GM23338 (cell line): Measurements from ENCODE around the gene IZUMO1. TPM values are rescaled to one million over a fixed set of nuclear protein-coding genes. Genes with fewer than 3 reads are reported as not detected.

ENCODE experiments used
- ATAC-seq: fragments of 200-7000 bp; cut with Tn5 transposase; 3 replicates; pipeline ENCODE4 v1.9.1; 2020
- DNase-seq: peaks from one replicate; pipeline ENCODE4 v3.0.0-alpha.2; 2015; ENCODE audit warnings: low spot score
- H2AFZ ChIP-seq: fragments of 200-600 bp; sonication (generic); 2 replicates; pipeline ENCODE4 v1.8.0; 2016; ENCODE audit warnings: antibody characterized with exemption, mild to moderate bottlenecking, moderate library complexity
- H3F3A ChIP-seq: fragments of 200-600 bp; sonication (generic); replicated peaks from 2 replicates; pipeline ENCODE4 v1.8.0; 2017; ENCODE audit warnings: antibody characterized with exemption, mixed run types, low read depth
- H3K27ac ChIP-seq: fragments of 200-600 bp; sonication (generic); 2 replicates; pipeline ENCODE4 v1.6.1; 2016; ENCODE audit warnings: low read depth
- H3K27me3 ChIP-seq: fragments of 200-600 bp; sonication (generic); 2 replicates; pipeline ENCODE4 v1.8.0; 2016; ENCODE audit warnings: mild to moderate bottlenecking, mixed run types, moderate library complexity; ENCODE audit not compliant: insufficient read depth
- H3K36me3 ChIP-seq: fragments of 200-600 bp; sonication (generic); 2 replicates; pipeline ENCODE4 v1.8.0; 2016; ENCODE audit warnings: mild to moderate bottlenecking; ENCODE audit not compliant: insufficient read depth
- H3K4me1 ChIP-seq: fragments of 200-600 bp; sonication (generic); 2 replicates; pipeline ENCODE4 v1.8.0; 2016; ENCODE audit warnings: mild to moderate bottlenecking, moderate library complexity; ENCODE audit not compliant: insufficient read depth
- H3K4me2 ChIP-seq: fragments of 200-600 bp; sonication (generic); 2 replicates; pipeline ENCODE4 v1.7.1; 2017; ENCODE audit warnings: mixed run types
- H3K4me3 ChIP-seq: fragments of 200-600 bp; sonication (generic); 2 replicates; pipeline ENCODE4 v1.6.1; 2016; ENCODE audit warnings: mixed run types
- H3K79me2 ChIP-seq: fragments of 200-600 bp; sonication (generic); replicated peaks from 2 replicates; pipeline ENCODE4 v1.8.0; 2017; ENCODE audit warnings: mild to moderate bottlenecking; ENCODE audit not compliant: insufficient read depth
- H3K9me2 ChIP-seq: fragments of 200-600 bp; sonication (generic); 2 replicates; pipeline ENCODE4 v1.8.0; 2017; ENCODE audit not compliant: insufficient read depth
- H4K20me1 ChIP-seq: fragments of 200-600 bp; sonication (generic); replicated peaks from 2 replicates; pipeline ENCODE4 v1.8.0; 2017; ENCODE audit warnings: mild to moderate bottlenecking; ENCODE audit not compliant: insufficient read depth
- H3K27ac Mint-ChIP-seq: 2 replicates; pipeline ENCODE4 v1.8.0; 2020; ENCODE audit warnings: inconsistent platforms, mild to moderate bottlenecking, moderate library complexity, mixed read lengths
- H3K27me3 Mint-ChIP-seq: 3 replicates; pipeline ENCODE4 v1.8.0; 2022; ENCODE audit warnings: low read depth, mild to moderate bottlenecking, moderate library complexity, mixed read lengths, inconsistent platforms; ENCODE audit not compliant: insufficient read depth, poor library complexity
- H3K36me3 Mint-ChIP-seq: 3 replicates; pipeline ENCODE4 v1.8.0; 2021; ENCODE audit warnings: low read depth, mild to moderate bottlenecking, inconsistent platforms, moderate library complexity, mixed read lengths
- H3K4me1 Mint-ChIP-seq: 3 replicates; pipeline ENCODE4 v1.8.0; 2020; ENCODE audit warnings: mild to moderate bottlenecking, inconsistent platforms, mixed read lengths
- H3K4me3 Mint-ChIP-seq: 3 replicates; pipeline ENCODE4 v1.8.0; 2021; ENCODE audit warnings: moderate library complexity, mild to moderate bottlenecking, inconsistent platforms, mixed read lengths
- H3K9me3 Mint-ChIP-seq: 3 replicates; pipeline ENCODE4 v1.8.0; 2020; ENCODE audit warnings: moderate library complexity, mild to moderate bottlenecking, inconsistent platforms, mixed read lengths
- EZH2 ChIP-seq: fragments of 200-600 bp; sonication (generic); IDR thresholded peaks from one replicate; pipeline ENCODE4 v1.8.0; 2017; ENCODE audit warnings: antibody characterized with exemption, mild to moderate bottlenecking, low read depth; ENCODE audit not compliant: unreplicated experiment
- NANOG ChIP-seq: IDR thresholded peaks from 2 replicates; pipeline ENCODE4 v1.6.1; 2016; ENCODE audit warnings: antibody characterized with exemption, borderline replicate concordance
- POLR2AphosphoS5 ChIP-seq: IDR thresholded peaks from 2 replicates; pipeline ENCODE4 v1.6.1; 2016; ENCODE audit warnings: antibody characterized with exemption, low read depth
- STAT1 ChIP-seq: IDR thresholded peaks from one replicate; pipeline ENCODE4 v1.6.1; 2016; ENCODE audit warnings: antibody characterized with exemption; ENCODE audit not compliant: unreplicated experiment
- ZNF114 ChIP-seq: fragments of 250-450 bp; sonication (Bioruptor Pico); IDR thresholded peaks from 2 replicates; pipeline ENCODE4 v1.5.0; 2020; ENCODE audit warnings: mild to moderate bottlenecking, moderate library complexity
- polyA plus RNA-seq: library from polyadenylated mRNA; unstranded; fragments of >200 nt; fragmentation: Nextera tagmentation; extraction: Ambion mirVana; gene quantifications from 2 replicates; pipeline ENCODE4 v1.2.1, GENCODE V29; 2016
- total RNA-seq: library from RNA; depleted of rRNA; stranded (reverse); fragments of >200 nt; shearing (Covaris generic); gene quantifications from 2 replicates; pipeline ENCODE4 v1.2.3, GENCODE V29; 2014
- TF ChIP-seq, protein P1 (sequence below): IDR thresholded peaks from one replicate; pipeline ENCODE4 v1.6.1; 2018; ENCODE audit warnings: antibody characterized with exemption; ENCODE audit not compliant: unreplicated experiment
- TF ChIP-seq, protein P2 (sequence below), 2 experiments: fragments of 200-600 bp in 1 of 2; sonication (generic) in 1 of 2; conservative IDR thresholded peaks; 2 replicates each; pipeline versions ENCODE4 v1.5.1 to v1.6.1; 2016 to 2017; ENCODE audit warnings: antibody characterized with exemption in 2 of 2, low read depth in 2 of 2, mild to moderate bottlenecking in 2 of 2, moderate library complexity in 1 of 2
- TF ChIP-seq, protein P3 (sequence below): IDR thresholded peaks from 2 replicates; pipeline ENCODE4 v1.6.1; 2016; ENCODE audit warnings: antibody characterized with exemption

IZUMO1 gene
- total and polyA plus RNA-seq, 2 experiments from 2014 or later = 1.2 to 3.5 TPM

DNA sequence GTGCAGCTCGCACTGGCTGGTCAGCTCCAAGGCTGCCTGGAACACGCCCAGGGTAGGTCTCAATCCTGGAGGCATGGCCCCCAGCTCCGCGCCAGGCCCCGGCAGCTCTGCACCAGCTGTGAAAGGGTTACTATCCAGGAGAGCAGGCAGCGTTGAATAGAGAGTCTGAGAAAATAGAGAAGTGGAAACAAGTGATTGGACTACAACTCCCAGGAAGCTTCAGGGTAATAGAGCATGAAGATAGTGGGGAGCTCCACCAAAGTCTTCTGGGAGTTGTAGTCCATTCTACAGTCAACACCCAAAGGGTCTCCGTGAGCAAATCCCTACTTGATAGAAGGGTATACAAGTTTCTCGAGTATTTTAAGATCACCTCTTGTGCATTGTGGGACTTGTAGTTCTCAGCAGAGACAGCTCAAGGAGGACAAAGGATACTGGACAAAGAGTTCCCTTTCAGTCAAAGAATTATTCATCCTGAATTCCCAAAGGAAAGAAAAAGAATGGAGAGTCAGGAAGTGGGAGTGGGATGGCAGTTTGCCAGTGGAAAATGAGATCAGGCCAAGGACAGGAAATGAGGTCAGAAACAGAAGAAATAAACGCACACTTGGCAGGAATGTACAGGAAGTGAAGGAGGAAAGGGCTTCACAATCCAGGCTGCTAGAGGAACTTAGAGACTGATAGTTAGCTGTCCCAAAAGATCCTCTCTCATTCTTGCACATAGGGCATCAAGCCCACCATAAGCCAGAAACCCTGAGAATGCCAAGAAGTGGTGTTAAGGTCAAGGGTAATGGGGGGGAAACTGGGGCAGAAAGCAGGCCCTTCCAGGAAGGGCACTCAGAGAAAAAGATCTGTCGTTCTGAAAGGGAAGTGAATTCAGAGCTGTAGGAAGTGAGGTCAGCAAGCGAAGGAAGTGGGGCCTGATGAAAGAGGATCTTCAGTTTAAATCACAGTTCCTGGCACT lies 21.6 kb downstream of the IZUMO1 start:
- peaks cover 10% of the 10 kb centered on the region; the same call in 1 of the 2 replicates for H3K27me3 ChIP-seq
- peaks cover 11% of the 10 kb centered on the region for H3K4me1 Mint-ChIP-seq
- no peaks in the 10 kb centered on the region for H3K9me2 ChIP-seq
- H3K36me3 Mint-ChIP-seq = peaks cover 5% of the 10 kb centered on the region; the same call in 2 of the 3 replicates
- H3K27ac Mint-ChIP-seq = peak overlapping the region; percentile 67
- no peak overlapping the region for H3K4me2 ChIP-seq
- H2AFZ ChIP-seq = no peak overlapping the region
- no peaks in the 10 kb centered on the region for H3K79me2 ChIP-seq
- H3K27ac ChIP-seq = no peak overlapping the region
- no peaks in the 10 kb centered on the region; the same call in 1 of the 2 replicates for H4K20me1 ChIP-seq
- H3K4me1 ChIP-seq = peaks cover 7% of the 10 kb centered on the region; the same call in 1 of the 2 replicates
- ATAC-seq (peak; percentile 39), DNase-seq (peak; percentile 92)
- H3K27me3 Mint-ChIP-seq = peaks cover 19% of the 10 kb centered on the region
- no peaks in the 10 kb centered on the region for H3K9me3 Mint-ChIP-seq
- H3K4me3 Mint-ChIP-seq = no peak overlapping the region; the same call in 2 of the 3 replicates
- H3K36me3 ChIP-seq = no peaks in the 10 kb centered on the region
- no peak overlapping the region for H3K4me3 ChIP-seq
- H3F3A ChIP-seq = 0 out of 2 replicates have a peak, but pooled peaks cover 6% of the 10 kb centered on the region
- TF ChIP-seq ZNF114 (no peak), NANOG (no peak), POLR2AphosphoS5 (no peak), STAT1 (no peak), EZH2 (no peak)
- TF ChIP-seq, protein P1, sequence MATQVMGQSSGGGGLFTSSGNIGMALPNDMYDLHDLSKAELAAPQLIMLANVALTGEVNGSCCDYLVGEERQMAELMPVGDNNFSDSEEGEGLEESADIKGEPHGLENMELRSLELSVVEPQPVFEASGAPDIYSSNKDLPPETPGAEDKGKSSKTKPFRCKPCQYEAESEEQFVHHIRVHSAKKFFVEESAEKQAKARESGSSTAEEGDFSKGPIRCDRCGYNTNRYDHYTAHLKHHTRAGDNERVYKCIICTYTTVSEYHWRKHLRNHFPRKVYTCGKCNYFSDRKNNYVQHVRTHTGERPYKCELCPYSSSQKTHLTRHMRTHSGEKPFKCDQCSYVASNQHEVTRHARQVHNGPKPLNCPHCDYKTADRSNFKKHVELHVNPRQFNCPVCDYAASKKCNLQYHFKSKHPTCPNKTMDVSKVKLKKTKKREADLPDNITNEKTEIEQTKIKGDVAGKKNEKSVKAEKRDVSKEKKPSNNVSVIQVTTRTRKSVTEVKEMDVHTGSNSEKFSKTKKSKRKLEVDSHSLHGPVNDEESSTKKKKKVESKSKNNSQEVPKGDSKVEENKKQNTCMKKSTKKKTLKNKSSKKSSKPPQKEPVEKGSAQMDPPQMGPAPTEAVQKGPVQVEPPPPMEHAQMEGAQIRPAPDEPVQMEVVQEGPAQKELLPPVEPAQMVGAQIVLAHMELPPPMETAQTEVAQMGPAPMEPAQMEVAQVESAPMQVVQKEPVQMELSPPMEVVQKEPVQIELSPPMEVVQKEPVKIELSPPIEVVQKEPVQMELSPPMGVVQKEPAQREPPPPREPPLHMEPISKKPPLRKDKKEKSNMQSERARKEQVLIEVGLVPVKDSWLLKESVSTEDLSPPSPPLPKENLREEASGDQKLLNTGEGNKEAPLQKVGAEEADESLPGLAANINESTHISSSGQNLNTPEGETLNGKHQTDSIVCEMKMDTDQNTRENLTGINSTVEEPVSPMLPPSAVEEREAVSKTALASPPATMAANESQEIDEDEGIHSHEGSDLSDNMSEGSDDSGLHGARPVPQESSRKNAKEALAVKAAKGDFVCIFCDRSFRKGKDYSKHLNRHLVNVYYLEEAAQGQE = no peak
- TF ChIP-seq, protein P2, sequence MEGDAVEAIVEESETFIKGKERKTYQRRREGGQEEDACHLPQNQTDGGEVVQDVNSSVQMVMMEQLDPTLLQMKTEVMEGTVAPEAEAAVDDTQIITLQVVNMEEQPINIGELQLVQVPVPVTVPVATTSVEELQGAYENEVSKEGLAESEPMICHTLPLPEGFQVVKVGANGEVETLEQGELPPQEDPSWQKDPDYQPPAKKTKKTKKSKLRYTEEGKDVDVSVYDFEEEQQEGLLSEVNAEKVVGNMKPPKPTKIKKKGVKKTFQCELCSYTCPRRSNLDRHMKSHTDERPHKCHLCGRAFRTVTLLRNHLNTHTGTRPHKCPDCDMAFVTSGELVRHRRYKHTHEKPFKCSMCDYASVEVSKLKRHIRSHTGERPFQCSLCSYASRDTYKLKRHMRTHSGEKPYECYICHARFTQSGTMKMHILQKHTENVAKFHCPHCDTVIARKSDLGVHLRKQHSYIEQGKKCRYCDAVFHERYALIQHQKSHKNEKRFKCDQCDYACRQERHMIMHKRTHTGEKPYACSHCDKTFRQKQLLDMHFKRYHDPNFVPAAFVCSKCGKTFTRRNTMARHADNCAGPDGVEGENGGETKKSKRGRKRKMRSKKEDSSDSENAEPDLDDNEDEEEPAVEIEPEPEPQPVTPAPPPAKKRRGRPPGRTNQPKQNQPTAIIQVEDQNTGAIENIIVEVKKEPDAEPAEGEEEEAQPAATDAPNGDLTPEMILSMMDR (conservative IDR thresholded peaks at IDR 0.05; ENCODE audit: low read depth in 2 of 2) = no peak
- TF ChIP-seq, protein P3, sequence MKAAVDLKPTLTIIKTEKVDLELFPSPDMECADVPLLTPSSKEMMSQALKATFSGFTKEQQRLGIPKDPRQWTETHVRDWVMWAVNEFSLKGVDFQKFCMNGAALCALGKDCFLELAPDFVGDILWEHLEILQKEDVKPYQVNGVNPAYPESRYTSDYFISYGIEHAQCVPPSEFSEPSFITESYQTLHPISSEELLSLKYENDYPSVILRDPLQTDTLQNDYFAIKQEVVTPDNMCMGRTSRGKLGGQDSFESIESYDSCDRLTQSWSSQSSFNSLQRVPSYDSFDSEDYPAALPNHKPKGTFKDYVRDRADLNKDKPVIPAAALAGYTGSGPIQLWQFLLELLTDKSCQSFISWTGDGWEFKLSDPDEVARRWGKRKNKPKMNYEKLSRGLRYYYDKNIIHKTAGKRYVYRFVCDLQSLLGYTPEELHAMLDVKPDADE = peak; percentile 96
